GM12892 (cell line): Measurements from ENCODE around the gene ABCC6.
"Not testable (repeated sequence)": the region's sequence is repeated elsewhere in the genome, so short reads cannot be mapped to it uniquely, and the experiment has no call there.

ENCODE experiments used
- DNase-seq: peaks from one replicate; pipeline ENCODE4 v3.0.0; 2011; ENCODE audit not compliant: insufficient read length
- FAIRE-seq: peaks from 2 replicates; lab custom pipeline; 2011; peaks lifted over from hg19 to GRCh38; lab: Jason Lieb, UNC

Gene ABCC6

GRCh38 chr16:16237071-16237470, 13.8 kb upstream of the ABCC6 start:
- FAIRE-seq, DNase-seq: not testable (repeated sequence)

DNA sequence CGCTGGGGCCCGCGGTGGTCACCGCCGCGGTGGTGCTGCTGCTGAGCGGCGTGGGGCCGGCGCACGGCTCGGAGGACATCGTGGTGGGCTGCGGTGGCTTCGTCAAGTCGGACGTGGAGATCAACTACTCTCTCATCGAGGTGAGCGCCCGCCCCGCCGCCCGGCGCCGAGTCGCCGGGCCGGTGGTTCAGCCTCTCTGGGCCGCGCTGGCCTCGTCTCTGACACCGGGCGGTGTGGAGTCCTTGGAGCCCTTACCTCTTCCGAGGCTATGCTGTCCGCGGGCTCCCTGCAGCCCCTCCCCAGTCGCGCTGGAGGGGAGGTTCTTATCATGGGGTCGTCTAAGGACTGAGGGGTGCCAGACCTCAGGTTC, 9.4 kb upstream of the ABCC6 start:
- FAIRE-seq, DNase-seq: not testable (repeated sequence)

DNA sequence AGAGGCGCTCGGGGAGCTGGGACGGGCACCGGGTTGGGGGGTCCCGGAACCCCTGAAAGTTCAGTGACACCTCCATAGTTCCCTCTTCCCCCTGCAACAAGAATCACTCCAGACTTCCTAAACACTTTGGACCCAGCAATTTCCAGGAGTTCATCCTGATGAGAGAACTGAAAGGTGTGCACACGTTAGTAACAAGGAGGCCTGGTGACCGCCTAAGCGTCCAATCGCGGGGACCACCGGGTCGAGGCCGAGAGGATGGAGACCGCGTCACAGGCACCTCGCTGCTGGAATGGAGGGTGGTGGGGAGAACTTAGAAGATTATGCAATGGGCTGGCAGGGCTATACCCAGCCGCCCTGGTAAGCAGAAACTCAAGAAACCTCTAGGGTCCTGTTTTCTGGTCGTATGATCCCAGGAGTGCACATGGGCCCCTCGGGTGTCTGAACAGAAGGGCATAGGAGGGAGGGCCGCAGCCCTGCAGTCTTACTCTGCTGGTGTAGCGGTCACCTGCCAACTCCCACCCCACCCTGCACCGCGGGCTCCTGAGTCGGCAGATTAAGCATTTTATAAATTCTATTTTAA, 458 bp upstream of the ABCC6 start:
- DNase-seq, FAIRE-seq: not testable (repeated sequence)

DNA sequence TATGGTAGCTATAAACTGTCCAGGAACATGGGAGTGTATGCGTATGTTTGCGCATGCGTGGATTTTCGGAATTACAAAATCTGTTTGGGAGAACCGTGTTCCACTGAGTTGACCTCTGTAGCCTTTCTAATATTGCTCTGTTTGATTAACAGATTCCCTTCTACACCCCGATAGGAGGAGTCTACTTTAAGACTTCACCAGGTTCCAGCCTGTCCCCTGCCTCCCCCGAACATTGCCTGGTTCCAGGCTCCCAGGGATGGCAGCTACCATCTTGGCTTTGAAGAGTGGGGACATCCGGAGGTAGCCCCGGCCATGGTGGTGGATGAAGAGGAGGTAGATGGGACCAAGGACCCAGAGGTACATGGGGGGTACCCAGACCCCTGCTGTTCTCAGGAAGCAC, 1.9 kb downstream of the ABCC6 start:
- not testable (repeated sequence) for FAIRE-seq, DNase-seq

DNA sequence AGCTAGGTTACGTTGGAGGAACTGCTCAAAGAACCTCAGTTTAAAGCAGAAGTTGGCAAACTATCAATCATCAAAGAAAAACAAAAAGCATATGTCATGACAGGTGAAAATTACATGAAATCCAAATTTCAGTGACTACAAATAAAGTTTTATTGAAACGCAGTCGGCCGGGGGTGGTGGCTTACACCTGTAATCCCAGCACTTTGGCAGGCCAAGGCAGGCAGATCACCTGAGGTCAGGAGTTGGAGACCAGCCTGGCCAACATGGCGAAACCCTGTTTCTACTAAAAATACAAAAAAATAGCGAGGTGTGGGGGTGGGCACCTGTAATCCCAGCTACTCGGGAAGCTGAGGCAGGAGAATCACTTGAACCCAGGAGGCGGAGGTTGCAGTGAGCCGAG, 2.8 kb downstream of the ABCC6 start:
- FAIRE-seq, DNase-seq: not testable (repeated sequence)

- DNase-seq, FAIRE-seq: not testable (repeated sequence)
These were observed 4.5 kb downstream of the ABCC6 start for GRCh38 chr16:16218787-16219186.

- DNase-seq, FAIRE-seq: not testable (repeated sequence)
These were observed 4.9 kb downstream of the ABCC6 start for GRCh38 chr16:16218349-16218748.

GRCh38 chr16:16213863-16214293, 9.4 kb downstream of the ABCC6 start:
- DNase-seq, FAIRE-seq: not testable (repeated sequence)

GRCh38 chr16:16211404-16211803, 11.9 kb downstream of the ABCC6 start:
- FAIRE-seq, DNase-seq: not testable (repeated sequence)

GRCh38 chr16:16208461-16208860, 14.8 kb downstream of the ABCC6 start:
- FAIRE-seq, DNase-seq: not testable (repeated sequence)

DNA sequence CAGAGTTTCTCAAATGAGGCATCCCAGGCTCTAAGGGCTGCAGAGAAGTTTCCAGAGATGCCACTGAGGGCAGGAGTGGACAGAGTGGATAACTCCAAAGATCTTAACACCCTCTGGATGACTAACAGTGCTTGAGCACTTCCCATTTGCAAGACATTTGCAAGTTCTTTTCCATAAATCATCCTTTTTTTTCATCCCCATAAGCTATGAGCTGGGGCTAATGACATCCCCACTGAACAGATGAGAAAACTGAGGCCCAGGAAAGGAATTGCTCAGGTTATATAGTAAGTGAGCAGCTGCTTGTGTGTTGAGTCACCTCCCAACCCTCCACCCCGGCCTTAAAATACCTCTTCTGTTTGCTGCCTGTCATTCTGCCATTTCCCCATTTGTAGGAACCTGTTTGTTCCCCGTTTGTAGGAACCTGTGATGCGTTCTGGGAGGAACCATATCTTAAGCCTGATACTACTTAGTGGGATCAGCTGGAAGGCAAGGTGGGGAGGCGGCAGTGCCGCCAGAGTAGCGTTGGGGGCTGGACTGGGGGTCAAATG, 15.4 kb downstream of the ABCC6 start:
- not testable (repeated sequence) for DNase-seq, FAIRE-seq

GRCh38 chr16:16207097-16207786, 16.1 kb downstream of the ABCC6 start:
- DNase-seq, FAIRE-seq: not testable (repeated sequence)

DNA sequence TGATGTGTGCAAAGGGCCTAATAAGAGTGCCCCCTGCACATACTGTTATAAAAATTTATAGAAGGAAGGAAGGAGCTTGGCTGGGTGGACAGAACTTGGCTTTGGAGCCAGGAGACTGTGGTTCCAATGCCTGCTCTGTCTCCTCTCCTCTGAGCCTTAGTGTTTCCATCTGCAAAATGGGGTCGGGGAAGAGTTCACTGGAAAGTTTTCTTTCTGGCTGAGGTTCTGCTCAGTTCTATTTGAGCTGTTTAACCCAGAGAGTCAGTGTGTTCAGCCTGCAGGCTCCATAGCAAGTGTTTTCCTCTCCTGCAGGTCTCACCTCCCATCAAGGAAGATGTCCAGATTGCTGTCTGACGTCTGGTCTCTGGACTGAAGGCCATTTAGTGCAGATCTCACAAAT, 17.4 kb downstream of the ABCC6 start:
- FAIRE-seq, DNase-seq: not testable (repeated sequence)

DNA sequence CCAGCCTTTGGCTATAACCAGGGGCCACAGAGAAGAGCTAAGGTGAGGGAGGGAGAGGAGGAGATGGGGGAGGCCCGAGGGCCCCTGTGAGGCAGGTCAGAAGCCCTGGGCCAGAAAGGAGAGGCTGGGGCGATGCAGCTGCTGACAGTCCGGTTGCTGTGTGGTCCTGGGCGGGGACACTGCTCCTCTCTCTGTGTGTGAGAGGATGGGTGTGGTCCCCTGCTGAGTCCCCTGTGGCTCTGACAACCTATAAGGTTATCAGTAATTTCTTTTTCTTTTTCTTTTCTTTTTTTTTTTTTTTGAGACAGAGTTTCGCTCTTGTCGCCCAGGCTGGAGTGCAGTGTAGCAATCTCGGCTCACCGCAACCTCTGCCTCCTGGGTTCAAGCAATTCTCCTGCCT, 18.7 kb downstream of the ABCC6 start:
- DNase-seq, FAIRE-seq: not testable (repeated sequence)

- FAIRE-seq, DNase-seq: not testable (repeated sequence)
These were observed 19.8 kb downstream of the ABCC6 start for GRCh38 chr16:16203494-16203893.

DNA sequence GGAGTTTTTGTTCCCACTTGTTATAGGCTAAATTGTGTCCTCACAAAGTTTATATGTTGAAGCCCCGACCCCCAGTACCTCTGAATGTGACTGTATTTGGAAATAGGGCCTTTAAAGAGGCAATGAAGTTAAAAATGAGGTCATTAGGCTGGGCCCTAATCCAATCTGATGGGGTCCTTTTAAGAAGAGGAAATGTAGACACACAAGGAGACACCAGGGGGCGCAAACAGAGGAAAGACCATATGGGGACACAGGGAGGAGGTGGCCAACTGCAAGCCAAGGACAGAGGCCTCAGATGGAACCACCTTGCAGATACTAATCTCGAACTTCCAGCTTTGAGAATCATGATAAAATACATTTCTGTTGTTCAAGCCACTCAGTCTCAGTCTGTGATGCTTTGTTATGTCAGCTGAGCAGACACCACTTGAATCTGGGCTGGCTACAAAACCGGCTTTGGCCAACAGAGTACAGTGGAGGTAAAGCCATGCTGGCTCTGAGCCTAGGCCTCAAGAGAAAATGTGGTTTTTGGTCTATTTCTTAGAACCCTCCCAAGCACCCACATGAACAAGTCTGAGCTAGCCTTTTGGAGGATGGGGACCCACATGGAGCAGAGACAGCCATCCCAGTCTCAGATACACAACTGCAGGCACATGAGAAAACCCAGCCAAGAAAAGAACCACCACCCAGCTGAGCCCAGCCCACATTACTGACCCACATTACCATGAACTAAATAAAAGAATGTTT, 20.7 kb downstream of the ABCC6 start:
- FAIRE-seq, DNase-seq: not testable (repeated sequence)

- DNase-seq, FAIRE-seq: not testable (repeated sequence)
These were observed 21.4 kb downstream of the ABCC6 start for GRCh38 chr16:16201880-16202279.

DNA sequence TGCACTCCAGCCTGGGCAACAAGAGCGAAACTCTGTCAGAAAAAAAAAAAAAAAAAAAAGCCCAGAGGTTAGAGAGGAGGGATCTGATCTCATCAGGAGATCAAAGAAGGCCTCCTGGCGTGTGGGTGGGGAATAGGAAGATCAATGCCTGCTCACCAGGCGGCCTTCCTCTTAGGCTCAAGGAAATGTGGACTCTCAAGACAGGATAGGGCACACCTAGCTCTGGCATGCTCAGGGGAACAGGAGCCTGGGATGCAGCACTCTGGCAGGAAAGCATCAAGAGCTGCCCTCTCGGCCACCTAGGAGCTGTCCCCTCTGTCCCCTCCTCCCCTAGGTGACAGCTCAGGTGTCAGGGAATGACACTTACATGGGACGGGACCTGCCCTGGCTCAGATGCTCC, 22.9 kb downstream of the ABCC6 start:
- FAIRE-seq: not testable (repeated sequence)

GRCh38 chr16:16199428-16199827, 23.9 kb downstream of the ABCC6 start:
- FAIRE-seq, DNase-seq: not testable (repeated sequence)

More for the DNA sequence above, 22.9 kb downstream of the ABCC6 start:
- not testable (repeated sequence) for DNase-seq
